GM21576 (cell line): ENCODE results near the gene SRPRA.
"Not testable (repeated sequence)": the region's sequence is repeated elsewhere in the genome, so short reads cannot be mapped to it uniquely, and the experiment has no call there.

Source experiments
- ATAC-seq: cut with Tn5 transposase; IDR thresholded peaks from one replicate; pipeline ENCODE4 v1.9.1; 2021; ENCODE audit warnings: mild to moderate bottlenecking, moderate library complexity; ENCODE audit not compliant: unreplicated experiment

SRPRA gene

GRCh38 chr11:126268708-126269579 lies at the start of gene SRPRA, which contains the start of gene FOXRED1:
Gene SRPRA, minus strand, starts transcription at chr11:126268895. Its CDS starts 91 bp downstream, at chr11:126268804.
Gene FOXRED1, plus strand, starts transcription at chr11:126269154. Its CDS starts 53 bp downstream, at chr11:126269207.
- peak; percentile 98 for ATAC-seq

GRCh38 chr11:126317756-126318573 lies 49.3 kb upstream of the SRPRA start:
- peak; percentile 14 for ATAC-seq

GRCh38 chr11:126317432-126317755 lies 48.7 kb upstream of the SRPRA start:
- ATAC-seq: no peak

- no peak for ATAC-seq
These were observed 45.1 kb upstream of the SRPRA start for GRCh38 chr11:126313826-126314225.

- no peak for ATAC-seq
These were observed 44.3 kb upstream of the SRPRA start for GRCh38 chr11:126312961-126313360.

GRCh38 chr11:126311401-126312291 lies 43.0 kb upstream of the SRPRA start:
- peak; percentile 68 for ATAC-seq

GRCh38 chr11:126310992-126311310 lies 42.3 kb upstream of the SRPRA start:
- ATAC-seq: no peak

- ATAC-seq: no peak
These were observed 41.7 kb upstream of the SRPRA start for GRCh38 chr11:126310200-126310991.

- not testable (repeated sequence) for ATAC-seq
These were observed 40.1 kb upstream of the SRPRA start for GRCh38 chr11:126308771-126309170.

GRCh38 chr11:126308271-126308671 lies 39.6 kb upstream of the SRPRA start:
- ATAC-seq: no peak

- ATAC-seq: no peak
These were observed 39.0 kb upstream of the SRPRA start for GRCh38 chr11:126307706-126308105.

- ATAC-seq: peak; percentile 51
These were observed 37.0 kb upstream of the SRPRA start for GRCh38 chr11:126305699-126306098.

GRCh38 chr11:126304457-126305075 lies 35.9 kb upstream of the SRPRA start:
- peak; percentile 27 for ATAC-seq

GRCh38 chr11:126303623-126304456 lies 35.1 kb upstream of the SRPRA start, which contains the start of gene DCPS:
Gene DCPS, plus strand, starts transcription at chr11:126304060. Its CDS starts 21 bp downstream, at chr11:126304081.
- ATAC-seq: peak; percentile 85

- ATAC-seq: no peak
These were observed 28.3 kb upstream of the SRPRA start for GRCh38 chr11:126297004-126297403.

GRCh38 chr11:126293726-126294125 lies 25.0 kb upstream of the SRPRA start:
- no peak for ATAC-seq

- no peak for ATAC-seq
These were observed 22.2 kb upstream of the SRPRA start for GRCh38 chr11:126290887-126291286.

- no peak for ATAC-seq
These were observed 19.5 kb upstream of the SRPRA start for GRCh38 chr11:126288237-126288636.

GRCh38 chr11:126284829-126285228 lies 16.1 kb upstream of the SRPRA start:
- ATAC-seq: peak; percentile 48
